ENCODE results near the gene ASCL5. TPM values are rescaled to one million over a fixed set of nuclear protein-coding genes. Genes with fewer than 3 reads are reported as not detected.
A peak's percentile ranks its signal among the peaks of the same experiment; 100 is the strongest.

Gene ASCL5
- total and polyA plus RNA-seq, 2 of the 13 experiments (the other 11 are each of a cell fraction or from before 2014, with no cell fraction given), result not detected

- TF ChIP-seq, protein P1, sequence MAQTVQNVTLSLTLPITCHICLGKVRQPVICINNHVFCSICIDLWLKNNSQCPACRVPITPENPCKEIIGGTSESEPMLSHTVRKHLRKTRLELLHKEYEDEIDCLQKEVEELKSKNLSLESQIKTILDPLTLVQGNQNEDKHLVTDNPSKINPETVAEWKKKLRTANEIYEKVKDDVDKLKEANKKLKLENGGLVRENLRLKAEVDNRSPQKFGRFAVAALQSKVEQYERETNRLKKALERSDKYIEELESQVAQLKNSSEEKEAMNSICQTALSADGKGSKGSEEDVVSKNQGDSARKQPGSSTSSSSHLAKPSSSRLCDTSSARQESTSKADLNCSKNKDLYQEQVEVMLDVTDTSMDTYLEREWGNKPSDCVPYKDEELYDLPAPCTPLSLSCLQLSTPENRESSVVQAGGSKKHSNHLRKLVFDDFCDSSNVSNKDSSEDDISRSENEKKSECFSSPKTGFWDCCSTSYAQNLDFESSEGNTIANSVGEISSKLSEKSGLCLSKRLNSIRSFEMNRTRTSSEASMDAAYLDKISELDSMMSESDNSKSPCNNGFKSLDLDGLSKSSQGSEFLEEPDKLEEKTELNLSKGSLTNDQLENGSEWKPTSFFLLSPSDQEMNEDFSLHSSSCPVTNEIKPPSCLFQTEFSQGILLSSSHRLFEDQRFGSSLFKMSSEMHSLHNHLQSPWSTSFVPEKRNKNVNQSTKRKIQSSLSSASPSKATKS (CRISPR knock-in tag; IDR thresholded peaks at IDR 0.05), result no peak
- 0 out of 2 replicates have a peak, but pooled peaks have one; percentile 2 for TF ChIP-seq ZZZ3 (CRISPR knock-in tag; IDR thresholded peaks at IDR 0.05; ENCODE audit: borderline replicate concordance)
- no peak for TF ChIP-seq ZNF678 (CRISPR knock-in tag; IDR thresholded peaks at IDR 0.05)
- peak; percentile 91; the same call in 1 of the 2 replicates for TF ChIP-seq ZNF614 (CRISPR knock-in tag; IDR thresholded peaks at IDR 0.05; ENCODE audit: borderline replicate concordance)
- TF ChIP-seq ZNF556 (CRISPR knock-in tag; IDR thresholded peaks at IDR 0.05; ENCODE audit: borderline replicate concordance), result peak; percentile 75
- peak; percentile 34; the same call in 1 of the 2 replicates for TF ChIP-seq JUND (CRISPR knock-in tag; IDR thresholded peaks at IDR 0.05)
- TF ChIP-seq, protein P2, sequence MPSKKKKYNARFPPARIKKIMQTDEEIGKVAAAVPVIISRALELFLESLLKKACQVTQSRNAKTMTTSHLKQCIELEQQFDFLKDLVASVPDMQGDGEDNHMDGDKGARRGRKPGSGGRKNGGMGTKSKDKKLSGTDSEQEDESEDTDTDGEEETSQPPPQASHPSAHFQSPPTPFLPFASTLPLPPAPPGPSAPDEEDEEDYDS (CRISPR knock-in tag; IDR thresholded peaks at IDR 0.05), result peak; percentile 87
- TF ChIP-seq ZNF138 (CRISPR knock-in tag; IDR thresholded peaks at IDR 0.05; ENCODE audit: low read depth), result no peak
- peak; percentile 94 for TF ChIP-seq ERF (CRISPR knock-in tag; IDR thresholded peaks at IDR 0.05)
- TF ChIP-seq ZBTB44 (CRISPR knock-in tag; IDR thresholded peaks at IDR 0.05), result no peak
- TF ChIP-seq GATA4 (IDR thresholded peaks at IDR 0.05; ENCODE audit: borderline replicate concordance, low read depth), result 0 out of 2 replicates have a peak, but pooled peaks have one; percentile 16
- peak; percentile 57 for TF ChIP-seq CREB1 (IDR thresholded peaks at IDR 0.05)
- peak; percentile 71 for TF ChIP-seq CREB1 (CRISPR knock-in tag; IDR thresholded peaks at IDR 0.05)
- TF ChIP-seq, protein P3, sequence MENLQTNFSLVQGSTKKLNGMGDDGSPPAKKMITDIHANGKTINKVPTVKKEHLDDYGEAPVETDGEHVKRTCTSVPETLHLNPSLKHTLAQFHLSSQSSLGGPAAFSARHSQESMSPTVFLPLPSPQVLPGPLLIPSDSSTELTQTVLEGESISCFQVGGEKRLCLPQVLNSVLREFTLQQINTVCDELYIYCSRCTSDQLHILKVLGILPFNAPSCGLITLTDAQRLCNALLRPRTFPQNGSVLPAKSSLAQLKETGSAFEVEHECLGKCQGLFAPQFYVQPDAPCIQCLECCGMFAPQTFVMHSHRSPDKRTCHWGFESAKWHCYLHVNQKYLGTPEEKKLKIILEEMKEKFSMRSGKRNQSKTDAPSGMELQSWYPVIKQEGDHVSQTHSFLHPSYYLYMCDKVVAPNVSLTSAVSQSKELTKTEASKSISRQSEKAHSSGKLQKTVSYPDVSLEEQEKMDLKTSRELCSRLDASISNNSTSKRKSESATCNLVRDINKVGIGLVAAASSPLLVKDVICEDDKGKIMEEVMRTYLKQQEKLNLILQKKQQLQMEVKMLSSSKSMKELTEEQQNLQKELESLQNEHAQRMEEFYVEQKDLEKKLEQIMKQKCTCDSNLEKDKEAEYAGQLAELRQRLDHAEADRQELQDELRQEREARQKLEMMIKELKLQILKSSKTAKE (CRISPR knock-in tag; IDR thresholded peaks at IDR 0.05; ENCODE audit: borderline replicate concordance), result peak; percentile 99
- peak; percentile 97 for TF ChIP-seq TEAD3 (CRISPR knock-in tag; optimal IDR thresholded peaks at IDR 0.05; ENCODE audit: borderline replicate concordance)
- 0 out of 2 replicates have a peak, but pooled peaks have one; percentile 63 for TF ChIP-seq ARID2 (CRISPR knock-in tag; IDR thresholded peaks at IDR 0.05; ENCODE audit: borderline replicate concordance)
- peak; percentile 85 for TF ChIP-seq ESRRA (CRISPR knock-in tag; IDR thresholded peaks at IDR 0.05; ENCODE audit: low read depth)
- TF ChIP-seq NFYB (CRISPR knock-in tag; IDR thresholded peaks at IDR 0.05), result peak; percentile 65
- TF ChIP-seq, protein P4, sequence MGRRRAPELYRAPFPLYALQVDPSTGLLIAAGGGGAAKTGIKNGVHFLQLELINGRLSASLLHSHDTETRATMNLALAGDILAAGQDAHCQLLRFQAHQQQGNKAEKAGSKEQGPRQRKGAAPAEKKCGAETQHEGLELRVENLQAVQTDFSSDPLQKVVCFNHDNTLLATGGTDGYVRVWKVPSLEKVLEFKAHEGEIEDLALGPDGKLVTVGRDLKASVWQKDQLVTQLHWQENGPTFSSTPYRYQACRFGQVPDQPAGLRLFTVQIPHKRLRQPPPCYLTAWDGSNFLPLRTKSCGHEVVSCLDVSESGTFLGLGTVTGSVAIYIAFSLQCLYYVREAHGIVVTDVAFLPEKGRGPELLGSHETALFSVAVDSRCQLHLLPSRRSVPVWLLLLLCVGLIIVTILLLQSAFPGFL (CRISPR knock-in tag; IDR thresholded peaks at IDR 0.05), result no peak
- no peak for TF ChIP-seq HNRNPK (IDR thresholded peaks at IDR 0.05; ENCODE audit: low read depth, low read length, poor library complexity, severe bottlenecking)
- peak; percentile 78 for TF ChIP-seq ZNF777 (CRISPR knock-in tag; IDR thresholded peaks at IDR 0.05)
- no peak for TF ChIP-seq ZNF709 (CRISPR knock-in tag; IDR thresholded peaks at IDR 0.05)
Measured at GRCh38 chr1:201170533-201171062, 43.6 kb upstream of the ASCL5 start (continued).
